Stimulated activated CD4-positive, alpha-beta T cell treated with anti-CD3 and anti-CD28 coated beads, Interleukin-4, amount 100 ng/mL, for 1 hour (primary cell): ENCODE measurements around the gene C17orf100.

Source experiments
- DNase-seq: peaks from one replicate; pipeline ENCODE4 v3.0.0-alpha.2; 2020

The C17orf100 gene

GRCh38 chr17:6695051-6695450, 43.5 kb downstream of the C17orf100 start:
- no peak for DNase-seq

DNA sequence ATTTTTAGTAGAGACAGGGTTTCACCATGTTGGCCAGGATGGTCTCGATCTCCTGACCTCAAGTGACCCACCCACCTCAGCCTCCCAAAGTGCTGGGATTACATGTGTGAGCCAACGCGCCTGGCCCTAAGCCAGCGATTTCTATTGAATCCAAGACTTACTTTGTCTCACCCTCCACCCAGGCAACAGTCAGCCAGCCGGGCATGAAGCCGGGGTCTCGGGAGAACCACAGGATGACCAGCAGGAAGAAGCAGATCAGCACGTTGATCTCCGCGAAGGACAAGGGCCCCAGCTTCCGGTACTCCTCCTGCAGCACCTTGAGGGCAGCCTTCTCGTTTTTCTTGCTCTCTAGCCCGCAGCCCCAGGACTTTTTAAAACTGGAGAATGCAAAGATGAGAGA, 44.0 kb downstream of the C17orf100 start:
- no peak for DNase-seq

- DNase-seq: no peak
These were observed 45.3 kb downstream of the C17orf100 start for GRCh38 chr17:6696906-6697305.

- no peak for DNase-seq
These were observed 46.4 kb downstream of the C17orf100 start for GRCh38 chr17:6698004-6698403.

- DNase-seq: no peak
These were observed 48.7 kb downstream of the C17orf100 start for GRCh38 chr17:6699997-6700947.

DNA sequence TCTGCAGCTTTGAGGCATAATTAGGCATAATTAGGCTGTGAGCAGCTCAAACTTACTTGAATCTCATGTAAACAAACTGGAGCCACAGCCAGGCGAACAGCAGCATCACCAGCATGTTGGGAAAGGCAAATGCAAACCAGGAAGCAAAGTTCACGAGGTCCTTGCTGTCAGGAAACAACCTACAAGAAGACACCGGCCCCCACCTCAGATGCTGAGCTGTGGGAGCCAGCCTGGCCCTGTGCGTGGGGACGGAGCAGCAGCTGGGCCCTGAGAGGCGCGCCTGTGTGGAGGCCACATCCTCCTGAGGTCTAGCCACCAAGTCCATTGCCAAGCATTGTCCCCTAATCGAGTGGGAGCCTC, 49.4 kb downstream of the C17orf100 start:
- DNase-seq: no peak

GRCh38 chr17:6701719-6702118, 50.2 kb downstream of the C17orf100 start:
- DNase-seq: peak; percentile 42

- no peak for DNase-seq
These were observed 51.1 kb downstream of the C17orf100 start for GRCh38 chr17:6702567-6703215.
